GM12892 (cell line): ENCODE data around the gene DIDO1.
A peak's percentile ranks its signal among the peaks of the same experiment; 100 is the strongest.
"Not testable (repeated sequence)": the region's sequence is repeated elsewhere in the genome, so short reads cannot be mapped to it uniquely, and the experiment has no call there.

Experiments used
- DNase-seq: peaks from one replicate; pipeline ENCODE4 v3.0.0; 2011; ENCODE audit not compliant: insufficient read length
- FAIRE-seq: peaks from 2 replicates; lab custom pipeline; 2011; peaks lifted over from hg19 to GRCh38; lab: Jason Lieb, UNC
- POLR2A ChIP-seq: IDR thresholded peaks from 2 replicates; pipeline ENCODE4 v1.6.1; 2011; ENCODE audit warnings: low read depth, low read length, control low read depth
- POLR2AphosphoS5 ChIP-seq: IDR thresholded peaks from 2 replicates; pipeline ENCODE4 v1.6.1; 2011; ENCODE audit warnings: low read depth, low read length, control low read depth
- TAF1 ChIP-seq: IDR thresholded peaks from 2 replicates; pipeline ENCODE4 v1.6.1; 2011; ENCODE audit warnings: low read depth, mild to moderate bottlenecking, control low read depth, low read length, borderline replicate concordance

The DIDO1 gene

GRCh38 chr20:62933966-62934365, 7.7 kb upstream of the DIDO1 start:
- FAIRE-seq, result no peak
- TF ChIP-seq POLR2A (no peak), TAF1 (no peak), POLR2AphosphoS5 (no peak)
- no peak for DNase-seq

GRCh38 chr20:62931464-62931863, 5.2 kb upstream of the DIDO1 start:
- DNase-seq (no peak), FAIRE-seq (no peak)
- TF ChIP-seq POLR2AphosphoS5 (no peak), TAF1 (no peak), POLR2A (no peak)

- DNase-seq (peak; percentile 68), FAIRE-seq (no peak)
- no peak for TF ChIP-seq POLR2AphosphoS5
- TF ChIP-seq TAF1, result no peak
- TF ChIP-seq POLR2A, result no peak
Measured at GRCh38 chr20:62929051-62929538, 2.8 kb upstream of the DIDO1 start.

GRCh38 chr20:62928246-62928939, 2.1 kb upstream of the DIDO1 start:
- FAIRE-seq (no peak), DNase-seq (no peak)
- TF ChIP-seq TAF1, result no peak
- no peak for TF ChIP-seq POLR2AphosphoS5
- TF ChIP-seq POLR2A, result no peak

- FAIRE-seq (no peak), DNase-seq (no peak)
- TF ChIP-seq POLR2AphosphoS5, result no peak
Measured at GRCh38 chr20:62927128-62927705, 912 bp upstream of the DIDO1 start.

GRCh38 chr20:62925420-62926228, 681 bp downstream of the DIDO1 start:
- FAIRE-seq (no peak), DNase-seq (peak; percentile 48)
- TF ChIP-seq POLR2A (no peak), POLR2AphosphoS5 (no peak), TAF1 (no peak)

- FAIRE-seq (no peak), DNase-seq (no peak)
Measured at GRCh38 chr20:62925076-62925419, 1.3 kb downstream of the DIDO1 start.

GRCh38 chr20:62924442-62925075, 1.7 kb downstream of the DIDO1 start:
- FAIRE-seq (no peak), DNase-seq (no peak)
- TF ChIP-seq POLR2A, result peak; percentile 31; the same call in 1 of the 2 replicates
- no peak for TF ChIP-seq TAF1
- no peak for TF ChIP-seq POLR2AphosphoS5

More at GRCh38 chr20:62925076-62925419, 1.3 kb downstream of the DIDO1 start:
- TF ChIP-seq TAF1, result no peak
- TF ChIP-seq POLR2AphosphoS5, result no peak
- TF ChIP-seq POLR2A, result no peak; the same call in 1 of the 2 replicates

GRCh38 chr20:62923669-62924441, 2.5 kb downstream of the DIDO1 start:
- no peak for FAIRE-seq
- TF ChIP-seq POLR2A, result no peak
- TF ChIP-seq POLR2AphosphoS5, result no peak
- TF ChIP-seq TAF1, result no peak
- no peak for DNase-seq

- not testable (repeated sequence) for FAIRE-seq, DNase-seq
Measured at GRCh38 chr20:62923059-62923668, 3.1 kb downstream of the DIDO1 start.
